Naive thymus-derived CD8-positive, alpha-beta T cell (primary cell): ENCODE data around the gene ADGRL2. TPM values are rescaled to one million over a fixed set of nuclear protein-coding genes. Genes with fewer than 3 reads are reported as not detected.
A peak's percentile ranks its signal among the peaks of the same experiment; 100 is the strongest.

ENCODE experiments used
- ATAC-seq, 2 donors: fragments of 150-1000 bp; cut with Tn5 transposase in 1 of 2; sonication (Bioruptor Pico), chemical (Tn5 transposase) in 1 of 2; 1 replicate in 1 of 2; 2 replicates in 1 of 2; pipeline ENCODE4 v1.10.0; 2021; ENCODE audit warnings: mild to moderate bottlenecking in 2 of 2, moderate library complexity in 2 of 2
- POLR2A ChIA-PET: fragments of 350-600 bp; sonication (Branson Sonifier 250); formaldehyde crosslinking; loops from one replicate; lab custom pipeline; 2021; ENCODE audit warnings: antibody characterized with exemption; lab: Charles Lee
- DNase-seq, 10 donors: peaks; one replicate each; pipeline versions ENCODE4 v3.0.0 to v3.0.0-alpha.2; 2020 to 2022
- H3K27ac Mint-ChIP-seq, 10 donors: one replicate each; pipeline ENCODE4 v1.8.0; 2020 to 2022; ENCODE audit warnings: mild to moderate bottlenecking in 10 of 10, mixed read lengths in 10 of 10, moderate library complexity in 4 of 10, inconsistent platforms in 1 of 10
- H3K27me3 Mint-ChIP-seq, 5 donors: one replicate each; pipeline ENCODE4 v1.8.0; 2021 to 2022; ENCODE audit warnings: mixed read lengths in 5 of 5
- H3K36me3 Mint-ChIP-seq, 3 donors: one replicate each; pipeline ENCODE4 v1.8.0; 2020 to 2022; ENCODE audit warnings: mixed read lengths in 3 of 3, mild to moderate bottlenecking in 2 of 3, inconsistent platforms in 1 of 3
- H3K4me1 Mint-ChIP-seq, 4 donors: one replicate each; pipeline ENCODE4 v1.8.0; 2021 to 2022; ENCODE audit warnings: mixed read lengths in 4 of 4
- H3K4me3 Mint-ChIP-seq, 10 donors: one replicate each; pipeline ENCODE4 v1.8.0; 2020 to 2022; ENCODE audit warnings: mild to moderate bottlenecking in 10 of 10, mixed read lengths in 10 of 10, moderate library complexity in 6 of 10, inconsistent platforms in 1 of 10
- H3K9me3 Mint-ChIP-seq, 9 donors: one replicate each; pipeline ENCODE4 v1.8.0; 2020 to 2022; ENCODE audit warnings: mixed read lengths in 9 of 9, mild to moderate bottlenecking in 3 of 9, inconsistent platforms in 1 of 9, moderate library complexity in 1 of 9
- polyA plus RNA-seq, 3 donors: library from polyadenylated mRNA; unstranded; fragments of 300-500 nt; fragmentation: Illumina TruSeq; gene quantifications; one replicate each; pipeline ENCODE4 v1.2.3, GENCODE V29; 2021
- total RNA-seq, 8 experiments: library from RNA in 2 of 8; stranded (reverse) in 2 of 8; gene quantifications; one replicate each; pipeline ENCODE4 v1.2.3 and lab custom pipeline; 2021 to 2026

Gene ADGRL2
- total and polyA plus RNA-seq, 5 experiments from 2014 or later: not detected

DNA sequence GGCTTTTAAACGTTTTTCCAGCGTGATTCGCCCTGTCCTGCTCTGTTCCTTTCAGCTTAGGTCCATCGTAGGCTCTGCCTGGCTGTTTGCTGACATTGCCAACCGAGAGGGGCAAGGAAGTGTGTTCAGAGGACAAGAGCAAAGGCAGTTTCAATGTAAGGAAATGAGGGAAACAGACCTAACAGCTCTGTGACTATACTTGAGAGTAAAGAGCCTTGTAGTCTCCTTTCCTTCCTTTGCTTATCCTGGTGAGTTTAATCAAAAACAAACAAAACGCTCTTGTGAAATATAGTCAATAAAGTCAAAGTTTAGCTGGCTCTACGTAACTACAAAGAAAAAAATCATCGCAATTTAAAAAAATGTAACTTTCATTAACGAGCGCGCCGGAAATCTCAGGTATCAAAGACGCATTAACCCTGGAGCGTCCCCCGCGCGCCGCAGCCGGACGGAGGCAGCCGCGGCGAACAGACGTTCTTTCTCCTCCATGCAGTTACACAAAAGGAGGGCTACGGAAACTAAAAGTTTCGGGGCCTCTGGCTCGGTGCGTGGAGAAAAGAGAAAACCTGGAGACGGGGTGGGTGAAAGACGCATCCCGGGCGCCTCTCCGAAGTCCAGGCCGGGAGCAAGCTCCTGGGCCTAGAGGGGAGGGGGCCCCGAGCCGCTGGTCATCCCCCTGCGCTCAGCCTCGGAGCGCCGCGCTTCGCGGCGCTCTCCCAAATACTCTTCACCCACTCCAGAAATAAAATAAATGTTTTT lies 617 bp upstream of the ADGRL2 start:
- ATAC-seq (no peak), DNase-seq (no peak)
- Mint-ChIP-seq H3K9me3 (peaks cover 0 to 14% (median 0%) of the 10 kb centered on the region in 9 donors), H3K27me3 (peaks cover 16 to 39% (median 29%) of the 10 kb centered on the region in 5 donors), H3K4me3 (peak overlapping the region in 3 of 10 donors; percentile 33 to 48 (median 33)), H3K36me3 (peaks cover 2 to 14% (median 2%) of the 10 kb centered on the region in 3 donors), H3K4me1 (peaks cover 0 to 9% (median 4%) of the 10 kb centered on the region in 4 donors), H3K27ac (no peak overlapping the region)
- POLR2A ChIA-PET: no interaction called here

- peaks cover 0 to 9% (median 4%) of the 10 kb centered on the region in 4 donors for H3K4me1 Mint-ChIP-seq
Observed at GRCh38 chr1:81801651-81802456, 1.1 kb downstream of the ADGRL2 start.

GRCh38 chr1:81802457-81802706 lies 1.6 kb downstream of the ADGRL2 start:
- Mint-ChIP-seq H3K4me1 (peaks cover 0 to 9% (median 4%) of the 10 kb centered on the region in 4 donors), H3K27me3 (peaks cover 16 to 46% (median 29%) of the 10 kb centered on the region in 5 donors), H3K4me3 (no peak overlapping the region), H3K27ac (no peak overlapping the region), H3K36me3 (peaks cover 2 to 14% (median 2%) of the 10 kb centered on the region in 3 donors), H3K9me3 (peaks cover 0 to 14% (median 0%) of the 10 kb centered on the region in 9 donors)
- POLR2A ChIA-PET: no interaction called here
- ATAC-seq (no peak), DNase-seq (no peak)

More at GRCh38 chr1:81801651-81802456, 1.1 kb downstream of the ADGRL2 start:
- Mint-ChIP-seq H3K27ac (no peak overlapping the region), H3K9me3 (peaks cover 0 to 14% (median 0%) of the 10 kb centered on the region in 9 donors), H3K27me3 (peaks cover 16 to 48% (median 29%) of the 10 kb centered on the region in 5 donors), H3K36me3 (peaks cover 2 to 14% (median 2%) of the 10 kb centered on the region in 3 donors), H3K4me3 (no peak overlapping the region)
- POLR2A ChIA-PET: no interaction called here
- no peak for ATAC-seq
- no peak for DNase-seq

GRCh38 chr1:81802707-81803430 lies 2.1 kb downstream of the ADGRL2 start:
- H3K4me3 Mint-ChIP-seq: peak overlapping the region in 1 of 10 donors; percentile 60
- ATAC-seq: no peak
- peaks cover 16 to 46% (median 29%) of the 10 kb centered on the region in 5 donors for H3K27me3 Mint-ChIP-seq

GRCh38 chr1:81803431-81804110 lies 2.8 kb downstream of the ADGRL2 start:
- Mint-ChIP-seq H3K36me3 (peaks cover 2 to 14% (median 2%) of the 10 kb centered on the region in 3 donors), H3K27me3 (peaks cover 15 to 44% (median 29%) of the 10 kb centered on the region in 5 donors), H3K9me3 (peaks cover 0 to 12% (median 0%) of the 10 kb centered on the region in 9 donors), H3K27ac (peak overlapping the region in 1 of 10 donors; percentile 71), H3K4me3 (peak overlapping the region in 3 of 10 donors; percentile 31 to 60 (median 45)), H3K4me1 (peaks cover 0 to 9% (median 4%) of the 10 kb centered on the region in 4 donors)
- POLR2A ChIA-PET: no interaction called here
- DNase-seq: no peak
- no peak for ATAC-seq

More at GRCh38 chr1:81802707-81803430, 2.1 kb downstream of the ADGRL2 start:
- POLR2A ChIA-PET: no interaction called here
- Mint-ChIP-seq H3K4me1 (peaks cover 0 to 9% (median 4%) of the 10 kb centered on the region in 4 donors), H3K36me3 (peaks cover 2 to 14% (median 2%) of the 10 kb centered on the region in 3 donors), H3K27ac (no peak overlapping the region), H3K9me3 (peaks cover 0 to 14% (median 0%) of the 10 kb centered on the region in 9 donors)
- no peak for DNase-seq

DNA sequence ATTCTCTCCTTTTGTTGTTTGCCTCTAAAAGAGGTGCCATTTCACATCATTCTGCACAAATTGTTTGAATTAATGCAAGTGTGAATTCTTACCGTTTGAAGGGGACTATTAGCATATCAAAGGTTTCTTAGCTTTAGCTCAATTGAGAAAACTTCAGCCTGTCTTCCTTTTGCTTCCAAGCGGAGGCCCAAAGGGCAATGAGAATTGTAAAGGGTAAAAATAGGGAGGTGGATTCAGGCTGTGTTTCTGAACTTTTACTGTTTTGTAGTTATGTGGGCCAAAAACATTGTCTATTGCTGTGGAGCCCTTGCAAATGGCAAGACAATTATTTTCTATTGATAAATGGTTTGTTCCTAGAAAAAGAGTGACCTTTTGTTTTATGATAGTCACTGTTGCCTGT lies 3.6 kb downstream of the ADGRL2 start:
- Mint-ChIP-seq H3K4me3 (no peak overlapping the region), H3K9me3 (peaks cover 0 to 12% (median 0%) of the 10 kb centered on the region in 9 donors), H3K27ac (no peak overlapping the region), H3K4me1 (peaks cover 0 to 9% (median 4%) of the 10 kb centered on the region in 4 donors), H3K36me3 (peaks cover 2 to 14% (median 2%) of the 10 kb centered on the region in 3 donors), H3K27me3 (peaks cover 12 to 41% (median 29%) of the 10 kb centered on the region in 5 donors)
- DNase-seq (no peak), ATAC-seq (no peak)
- POLR2A ChIA-PET: no interaction called here

DNA sequence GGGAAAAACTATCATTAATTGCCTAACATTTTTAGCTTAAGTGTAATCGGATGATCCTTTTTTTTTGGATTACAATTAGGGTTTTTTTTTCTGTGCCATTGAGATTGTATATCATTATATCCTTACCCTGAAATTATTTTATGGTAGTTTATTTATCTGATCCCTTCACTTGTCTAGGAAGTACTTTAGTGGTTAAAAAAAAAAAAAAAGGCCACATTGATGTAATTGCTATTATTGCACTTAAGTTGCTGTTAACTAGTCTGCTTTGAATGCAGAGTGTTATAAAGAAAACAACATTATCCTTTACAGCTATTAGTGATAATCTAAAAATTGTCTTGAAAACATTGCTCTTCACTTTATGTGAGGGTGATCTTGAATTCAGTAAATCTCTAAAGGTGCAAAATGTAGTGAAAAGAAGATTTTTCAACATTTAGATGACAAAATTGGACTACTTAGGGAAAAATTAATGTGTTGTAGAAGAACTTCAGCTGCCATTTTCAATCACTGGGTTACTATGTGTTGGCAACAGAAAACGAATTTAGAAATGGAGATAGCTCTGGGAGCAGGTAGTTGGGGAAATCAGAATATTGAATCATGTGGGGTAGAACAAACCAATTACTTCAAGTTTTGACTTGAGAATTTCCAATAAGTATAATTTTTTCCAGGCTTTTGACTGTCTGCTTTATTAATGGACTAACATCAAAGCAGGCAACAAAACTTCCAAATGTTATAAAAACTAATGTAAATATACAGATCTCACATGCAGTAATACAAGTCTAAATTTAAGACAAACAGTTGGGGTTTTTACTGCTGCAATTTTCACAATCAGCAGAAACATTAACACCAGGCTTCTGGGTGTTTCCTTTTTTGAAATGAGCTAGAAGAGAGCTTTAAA lies 5.0 kb downstream of the ADGRL2 start:
- Mint-ChIP-seq H3K4me1 (peaks cover 0 to 5% (median 2%) of the 10 kb centered on the region in 4 donors), H3K27ac (no peak overlapping the region)

DNA sequence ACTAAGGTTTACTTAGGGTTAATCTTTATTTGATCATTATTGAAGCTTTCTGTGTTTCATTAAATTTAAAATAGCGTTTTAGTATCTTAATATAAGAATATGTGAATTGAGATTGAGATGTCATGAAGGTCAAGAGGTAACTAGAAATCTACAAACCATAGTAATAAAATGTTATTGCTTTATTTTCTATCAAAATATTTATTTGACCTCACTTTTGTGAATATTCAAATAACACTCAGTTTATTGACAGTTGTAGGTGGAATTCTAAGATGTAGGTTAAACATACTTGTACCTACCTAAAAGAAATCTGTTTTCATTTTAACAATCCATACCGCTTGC lies 5.7 kb downstream of the ADGRL2 start:
- ATAC-seq (no peak), DNase-seq (no peak)
- Mint-ChIP-seq H3K36me3 (peaks cover 2 to 11% (median 2%) of the 10 kb centered on the region in 3 donors), H3K4me1 (peaks cover 0 to 5% (median 1%) of the 10 kb centered on the region in 4 donors), H3K9me3 (peaks cover 0 to 10% (median 0%) of the 10 kb centered on the region in 9 donors), H3K4me3 (no peak overlapping the region), H3K27ac (no peak overlapping the region), H3K27me3 (peaks cover 9 to 32% (median 19%) of the 10 kb centered on the region in 5 donors)
- POLR2A ChIA-PET: no interaction called here

More for the DNA sequence above, 5.0 kb downstream of the ADGRL2 start:
- DNase-seq (no peak), ATAC-seq (no peak)
- Mint-ChIP-seq H3K9me3 (peaks cover 0 to 10% (median 0%) of the 10 kb centered on the region in 9 donors), H3K4me3 (no peak overlapping the region), H3K36me3 (peaks cover 2 to 14% (median 2%) of the 10 kb centered on the region in 3 donors), H3K27me3 (peaks cover 9 to 32% (median 23%) of the 10 kb centered on the region in 5 donors)
- POLR2A ChIA-PET: no interaction called here

DNA sequence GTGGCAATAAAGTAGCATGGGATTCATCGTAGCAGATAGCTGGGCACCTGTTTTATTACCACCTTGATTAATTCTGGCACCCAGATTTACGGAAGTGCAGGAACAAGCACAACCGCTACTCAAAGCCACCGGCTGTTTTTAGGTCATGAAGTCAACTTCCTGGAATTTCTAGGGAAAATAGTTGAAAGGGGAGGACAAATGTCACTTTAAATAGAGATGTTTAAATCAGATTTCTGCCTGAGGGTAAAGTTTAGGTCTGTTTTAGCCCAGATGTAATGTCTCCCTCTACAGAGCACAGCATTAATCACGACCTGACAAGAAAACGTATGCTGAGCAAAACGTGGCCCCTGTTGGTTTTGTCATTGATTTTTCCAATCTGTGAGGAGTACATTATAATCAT lies 8.0 kb downstream of the ADGRL2 start:
- peaks cover 3 to 20% (median 8%) of the 10 kb centered on the region in 5 donors for H3K27me3 Mint-ChIP-seq
- H3K27ac Mint-ChIP-seq: no peak overlapping the region
- ATAC-seq (no peak), DNase-seq (no peak)
- peaks cover 0 to under 1% (median 0%) of the 10 kb centered on the region in 4 donors for H3K4me1 Mint-ChIP-seq
- H3K36me3 Mint-ChIP-seq: peaks cover 2 to 6% (median 2%) of the 10 kb centered on the region in 3 donors
- peaks cover 0 to 4% (median 0%) of the 10 kb centered on the region in 9 donors for H3K9me3 Mint-ChIP-seq
- POLR2A ChIA-PET: no interaction called here
- H3K4me3 Mint-ChIP-seq: no peak overlapping the region

GRCh38 chr1:81809808-81810207 lies 9.1 kb downstream of the ADGRL2 start:
- Mint-ChIP-seq H3K27me3 (peaks cover 0 to 11% (median 3%) of the 10 kb centered on the region in 5 donors), H3K4me1 (no peaks in the 10 kb centered on the region), H3K27ac (no peak overlapping the region), H3K4me3 (no peak overlapping the region), H3K9me3 (no peaks in the 10 kb centered on the region), H3K36me3 (no peaks in the 10 kb centered on the region)
- no peak for DNase-seq
- ATAC-seq: no peak
- POLR2A ChIA-PET: no interaction called here

DNA sequence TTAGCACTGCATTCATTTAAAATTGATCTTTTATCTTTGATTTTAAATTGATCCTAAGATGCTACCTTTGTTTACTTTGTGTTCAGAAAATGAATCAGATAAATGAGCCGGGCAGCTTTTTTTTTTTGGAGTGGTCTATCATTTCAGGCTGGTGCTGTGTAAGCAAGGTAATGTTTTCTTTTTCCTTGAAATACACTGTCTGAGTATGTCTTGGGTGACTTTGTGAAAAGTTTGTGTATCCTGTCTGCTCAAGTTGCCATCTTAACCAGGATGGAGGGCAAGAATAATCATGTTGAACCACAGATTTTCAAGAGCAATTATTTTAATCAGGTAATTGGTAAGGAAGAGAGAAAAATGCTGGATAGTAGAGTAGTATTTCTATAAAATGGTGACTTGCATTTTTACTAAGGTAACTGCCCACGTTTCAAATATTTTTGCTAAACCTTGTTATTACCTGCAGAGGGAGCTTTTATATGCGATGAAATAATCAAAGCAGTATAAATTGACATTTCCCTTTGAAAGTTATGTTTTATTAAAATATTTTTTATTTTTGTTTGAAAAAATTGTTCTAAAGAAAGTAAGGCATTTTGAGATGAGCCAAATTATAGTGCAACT lies 11.1 kb downstream of the ADGRL2 start:
- Mint-ChIP-seq H3K4me3 (no peak overlapping the region), H3K36me3 (no peaks in the 10 kb centered on the region), H3K27me3 (peaks cover 0 to under 1% (median 0%) of the 10 kb centered on the region in 5 donors), H3K27ac (no peak overlapping the region), H3K9me3 (no peaks in the 10 kb centered on the region), H3K4me1 (no peaks in the 10 kb centered on the region)
- ATAC-seq (no peak), DNase-seq (no peak)
- POLR2A ChIA-PET: no interaction called here
